A204.1 (cell line): Measurements from ENCODE around the gene PTGFR.

Experiments used
- FAIRE-seq: peaks from 2 replicates; lab custom pipeline; 2012; peaks lifted over from hg19 to GRCh38; lab: Jason Lieb, UNC

PTGFR gene

DNA sequence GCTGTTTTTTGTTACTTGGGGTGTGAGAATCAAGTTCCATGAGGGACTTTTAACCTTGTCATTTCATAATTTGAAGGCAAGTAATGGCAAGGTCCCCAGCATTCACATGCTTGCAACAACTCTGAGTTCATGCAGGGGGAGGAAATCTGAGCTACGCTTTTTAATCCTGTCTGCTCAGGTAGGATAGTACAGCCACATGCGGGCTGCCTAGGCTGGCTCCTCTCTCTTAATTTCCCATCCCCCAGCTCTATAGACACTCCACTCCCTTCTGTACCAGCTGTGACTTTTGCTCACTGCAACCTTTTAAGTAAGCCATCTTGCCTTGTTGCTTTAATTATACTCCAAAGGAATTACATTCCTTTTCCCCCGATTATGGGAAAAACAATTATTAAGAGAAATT is 30.1 kb downstream of the PTGFR start:
- FAIRE-seq, result no peak

GRCh38 chr1:78522136-78522535 is 31.4 kb downstream of the PTGFR start:
- no peak for FAIRE-seq

- FAIRE-seq, result no peak
Measured at GRCh38 chr1:78526496-78526895, 35.7 kb downstream of the PTGFR start.

DNA sequence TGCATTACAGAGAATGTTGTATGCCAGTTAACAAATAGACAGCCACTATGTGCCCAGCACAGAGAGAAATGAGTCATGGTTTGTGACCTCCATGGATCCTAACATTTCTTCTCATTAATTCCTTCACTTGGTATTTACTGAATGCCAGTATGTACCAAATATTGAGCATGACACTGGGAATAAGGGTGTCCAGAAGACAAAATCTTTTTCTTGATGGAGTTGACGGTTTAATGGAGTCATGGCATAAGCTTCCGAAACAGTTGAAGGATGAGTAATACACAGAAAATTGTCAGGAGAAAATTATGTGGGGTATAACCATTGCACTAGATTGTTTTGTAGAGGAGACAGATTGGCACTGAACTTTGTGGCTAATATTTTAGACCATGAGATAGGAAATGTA is 36.9 kb downstream of the PTGFR start:
- FAIRE-seq, result no peak

DNA sequence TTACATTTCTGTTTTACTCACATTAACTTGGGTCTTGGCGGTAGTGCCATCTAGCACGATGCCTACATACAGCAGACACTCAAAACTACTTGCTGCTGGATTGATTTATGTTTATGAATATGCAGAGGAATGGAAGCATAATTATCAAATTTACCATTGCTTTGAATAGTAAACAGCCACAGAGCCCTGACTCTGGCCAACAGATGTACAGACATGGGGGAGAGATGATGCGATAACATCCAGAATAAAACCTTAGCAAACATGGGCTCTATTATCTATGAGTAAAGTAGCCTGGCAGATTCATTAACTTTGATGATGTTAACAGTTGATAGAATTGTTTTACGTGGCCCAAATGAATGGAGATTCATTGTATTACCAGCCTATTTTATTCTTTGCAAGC is 42.8 kb downstream of the PTGFR start:
- FAIRE-seq, result no peak

GRCh38 chr1:78535286-78535685 is 44.5 kb downstream of the PTGFR start:
- FAIRE-seq, result no peak

GRCh38 chr1:78536427-78536826 is 45.7 kb downstream of the PTGFR start:
- FAIRE-seq, result no peak

DNA sequence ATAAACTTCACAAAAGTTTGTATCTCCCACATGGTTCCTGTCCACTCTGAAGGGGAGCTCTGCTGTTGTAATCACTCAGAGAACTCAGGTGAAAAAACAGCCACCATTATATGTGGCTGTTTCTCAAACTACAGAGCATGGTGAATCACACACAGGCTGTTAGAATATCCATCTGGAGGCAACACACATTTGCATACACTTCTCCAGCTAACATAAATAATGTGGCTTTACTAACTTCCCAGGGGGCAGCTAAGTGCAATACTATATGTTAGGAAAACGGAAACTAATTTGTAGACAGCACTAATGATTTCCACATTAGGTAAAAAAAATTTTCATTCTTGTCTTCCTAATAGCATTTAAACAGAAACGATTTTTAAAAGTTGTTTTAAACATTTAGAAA is 49.3 kb downstream of the PTGFR start:
- FAIRE-seq, result no peak

DNA sequence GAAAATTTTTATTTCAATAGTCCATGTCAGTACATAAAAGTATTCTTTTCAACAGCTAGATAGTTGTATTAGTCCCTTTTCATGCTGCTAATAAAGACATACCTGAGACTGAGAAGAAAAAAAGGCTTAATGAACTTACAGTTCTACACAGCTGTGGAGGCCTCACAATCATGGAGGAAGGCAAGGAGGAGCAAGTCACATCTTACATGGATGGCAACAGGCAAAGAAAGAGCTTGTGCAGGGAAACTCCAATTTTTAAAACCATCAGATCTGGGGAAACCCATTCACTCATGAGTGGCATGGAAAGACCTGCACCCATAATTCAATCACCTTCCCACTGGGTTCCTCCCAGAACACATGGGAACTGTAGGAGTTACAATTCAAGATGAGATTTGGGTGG is 50.7 kb downstream of the PTGFR start:
- FAIRE-seq, result no peak

DNA sequence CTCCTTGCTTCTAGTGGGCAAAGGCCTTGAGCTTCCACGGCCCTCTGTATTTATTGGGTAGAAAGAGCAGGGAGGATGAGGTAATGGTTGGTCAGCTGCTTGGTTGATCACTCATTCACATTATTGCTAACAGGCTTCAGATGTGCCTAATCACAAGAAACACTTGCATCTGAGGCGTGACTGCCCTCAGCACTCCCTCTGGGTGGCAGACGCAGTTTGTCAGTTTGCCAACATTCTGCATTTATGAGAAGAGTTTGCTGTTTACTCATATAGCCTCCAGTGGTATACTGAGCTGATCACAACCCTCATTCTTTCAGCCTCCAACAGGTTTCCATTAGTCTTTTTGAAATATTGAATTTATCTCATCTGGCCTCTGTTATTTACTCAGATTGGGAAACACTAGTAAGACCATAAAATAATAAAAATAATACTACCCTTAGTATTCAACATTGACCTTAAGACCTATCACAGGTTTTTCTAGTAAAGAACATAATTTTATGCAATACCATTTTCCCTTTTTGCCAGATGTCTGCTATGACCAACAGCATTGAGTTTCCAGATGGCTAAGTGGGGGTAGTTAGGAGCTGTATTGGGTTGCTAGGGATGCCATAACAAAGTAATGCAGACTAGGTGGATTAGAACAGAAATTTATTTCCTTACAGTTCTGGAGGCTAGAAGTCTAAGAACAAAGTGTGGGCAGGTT is 53.3 kb downstream of the PTGFR start:
- no peak for FAIRE-seq

- no peak for FAIRE-seq
Measured at GRCh38 chr1:78547081-78547480, 56.3 kb downstream of the PTGFR start.

DNA sequence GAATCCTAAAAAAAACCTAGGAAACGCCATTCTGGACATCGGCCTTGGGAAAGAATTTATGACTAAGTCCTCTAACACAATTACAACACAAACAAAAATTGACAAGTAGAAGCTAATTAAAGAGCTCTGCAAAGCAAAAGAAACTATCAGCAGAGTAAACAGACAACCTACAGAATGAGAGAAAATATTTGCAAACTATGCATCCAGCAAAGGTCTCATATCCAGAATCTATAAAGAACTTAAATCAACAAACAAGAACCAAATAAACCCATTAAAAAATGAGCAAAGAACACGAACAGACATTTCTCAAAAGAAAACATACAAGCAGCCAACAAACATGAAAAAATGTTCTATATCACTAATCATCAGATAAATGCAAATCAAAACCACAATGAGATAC is 58.6 kb downstream of the PTGFR start:
- FAIRE-seq, result no peak

GRCh38 chr1:78549891-78550290 is 59.1 kb downstream of the PTGFR start:
- FAIRE-seq, result no peak

DNA sequence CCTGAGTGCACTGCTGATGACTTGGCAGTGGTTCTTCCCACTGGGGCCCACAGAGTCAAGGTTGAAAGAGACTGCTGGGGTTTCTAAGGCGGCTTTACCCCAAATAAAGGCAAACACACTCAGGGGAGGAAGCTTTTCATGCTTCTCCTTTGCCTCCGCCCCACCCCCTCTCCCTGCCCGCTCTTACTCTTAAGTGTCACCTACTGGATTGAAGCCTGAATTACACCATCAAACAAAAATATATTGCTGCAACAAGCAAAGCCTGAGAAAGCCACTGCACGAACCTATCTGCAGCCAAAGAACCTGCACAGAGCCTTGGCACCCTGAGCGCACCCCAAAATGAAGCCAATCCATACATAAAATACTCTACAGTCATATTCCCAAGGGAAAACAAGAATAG is 63.1 kb downstream of the PTGFR start:
- FAIRE-seq, result no peak

DNA sequence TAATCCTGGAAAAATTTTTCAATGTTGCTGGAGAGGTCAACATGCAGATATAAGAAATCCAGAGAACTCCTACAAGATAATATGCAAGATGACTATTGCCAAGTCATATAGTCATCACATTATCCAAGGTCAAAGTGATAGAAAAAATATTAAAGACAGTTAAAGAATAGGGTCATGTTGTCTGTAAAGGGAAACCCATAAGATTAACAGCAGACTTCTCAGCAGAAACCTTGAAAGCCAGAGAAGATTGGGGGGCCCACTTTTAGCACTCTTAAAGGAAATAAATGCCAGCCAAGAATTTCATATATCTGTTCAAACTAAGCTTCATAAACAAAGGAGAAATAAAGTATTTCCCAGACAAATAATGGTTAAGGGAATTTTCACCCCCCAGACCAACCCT is 64.1 kb downstream of the PTGFR start:
- no peak for FAIRE-seq

DNA sequence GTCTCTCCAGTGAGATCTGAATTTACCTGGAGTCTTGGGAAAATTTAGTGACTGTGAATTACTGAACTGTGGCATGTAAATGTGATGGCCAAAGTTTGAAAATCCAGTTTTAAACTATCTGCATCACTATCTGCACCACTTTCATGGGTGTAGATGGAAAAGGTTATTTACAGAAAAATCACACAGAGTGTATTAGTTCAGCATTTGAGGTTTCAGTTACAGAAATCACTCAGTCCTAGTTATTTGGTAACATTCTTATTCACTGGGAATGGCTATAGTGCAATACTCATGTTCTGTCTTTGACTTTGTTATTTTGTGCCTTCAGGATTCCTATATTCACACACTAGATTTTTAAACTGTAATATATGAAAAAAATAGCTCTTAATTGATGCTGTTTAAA is 68.9 kb downstream of the PTGFR start:
- no peak for FAIRE-seq

DNA sequence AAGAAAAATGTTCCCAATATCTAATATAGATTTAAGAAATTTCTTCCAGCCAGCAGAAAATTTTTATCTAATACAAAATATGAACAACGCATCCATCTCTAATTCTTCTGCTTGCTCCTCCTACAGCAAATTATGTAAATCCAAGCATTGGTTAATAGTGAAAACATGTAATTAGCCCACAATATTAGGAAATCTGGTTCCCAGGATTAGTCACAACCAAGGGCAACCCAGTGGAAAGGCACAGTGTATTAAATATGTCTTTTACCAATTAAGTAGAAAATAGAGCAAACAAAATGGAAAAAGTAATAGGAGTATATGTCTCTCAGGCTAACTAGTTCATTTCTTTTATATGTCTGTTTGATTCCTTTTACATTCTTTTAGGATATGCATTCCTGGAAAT is 70.0 kb downstream of the PTGFR start:
- FAIRE-seq, result no peak

GRCh38 chr1:78561856-78562255 is 71.1 kb downstream of the PTGFR start:
- no peak for FAIRE-seq

- FAIRE-seq, result no peak
Measured at GRCh38 chr1:78565393-78565792, 74.6 kb downstream of the PTGFR start.

DNA sequence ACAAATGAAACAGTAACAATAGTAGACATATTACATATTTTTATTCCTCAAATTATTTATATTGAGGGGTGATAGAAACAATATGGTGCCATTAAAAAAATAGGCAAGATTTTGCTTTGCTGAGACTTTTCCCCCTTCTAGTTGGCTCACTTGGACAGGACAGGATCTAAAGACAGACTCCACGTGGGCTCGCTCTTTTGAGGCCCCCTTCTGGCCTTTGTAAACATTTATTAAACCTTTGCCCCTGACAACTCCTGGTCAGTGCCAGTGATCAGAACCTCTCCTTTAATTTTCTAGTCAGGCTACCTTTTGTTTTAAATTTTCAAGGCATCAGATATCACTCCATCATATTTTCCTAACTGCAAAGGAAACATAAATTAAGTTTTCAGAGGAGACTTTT is 79.8 kb downstream of the PTGFR start:
- FAIRE-seq, result no peak

GRCh38 chr1:78577257-78578100 is 86.7 kb downstream of the PTGFR start:
- no peak for FAIRE-seq

DNA sequence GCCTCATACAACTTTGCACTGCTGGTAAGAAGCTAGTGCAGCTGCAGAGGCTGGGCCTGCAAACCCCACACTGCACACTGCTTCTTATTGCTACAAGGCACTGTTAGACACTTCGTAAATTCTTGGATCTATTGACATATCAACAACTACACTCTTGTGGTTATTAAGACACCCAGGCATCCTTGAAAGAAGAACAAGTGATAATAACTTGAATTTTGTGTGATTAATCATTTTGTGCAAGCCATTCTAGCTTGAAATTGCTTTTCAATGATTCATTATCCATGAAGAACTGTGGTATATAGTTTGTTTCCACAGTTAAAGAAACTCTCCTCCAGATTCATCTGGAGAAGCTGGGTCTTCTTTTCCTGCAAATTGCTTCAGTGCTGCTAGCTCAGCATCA is 95.8 kb downstream of the PTGFR start:
- no peak for FAIRE-seq

DNA sequence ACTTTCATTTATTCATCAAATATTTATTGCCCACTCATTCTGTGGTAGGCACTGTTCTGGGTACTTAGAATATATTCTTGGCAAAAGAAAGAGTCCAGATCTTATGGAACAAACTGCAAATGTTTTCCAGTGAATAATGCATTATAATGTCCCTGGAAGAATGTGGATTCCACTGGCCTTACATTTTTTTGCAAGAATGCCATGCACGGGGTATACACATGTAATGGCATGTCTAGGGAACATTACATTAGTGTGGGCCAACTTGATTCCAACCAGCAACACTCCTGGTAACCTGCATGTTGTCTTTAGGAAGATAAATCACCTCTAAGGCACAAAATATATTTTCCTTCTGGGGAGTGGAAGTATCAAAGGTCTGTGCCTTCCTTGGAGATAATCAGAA is 96.4 kb downstream of the PTGFR start:
- FAIRE-seq, result no peak
